GM19455 (cell line): ENCODE results near the gene MUC2.
"Not testable (repeated sequence)": the region's sequence is repeated elsewhere in the genome, so short reads cannot be mapped to it uniquely, and the experiment has no call there.

Source experiments
- ATAC-seq: cut with Tn5 transposase; IDR thresholded peaks from one replicate; pipeline ENCODE4 v1.9.1; 2021; ENCODE audit not compliant: unreplicated experiment

Gene MUC2

GRCh38 chr11:1102996-1103395 is 28.3 kb downstream of the MUC2 start:
- ATAC-seq = no peak

GRCh38 chr11:1103401-1104360 is 29.0 kb downstream of the MUC2 start:
- ATAC-seq = no peak

GRCh38 chr11:1104411-1105182 is 29.9 kb downstream of the MUC2 start:
- no peak for ATAC-seq

GRCh38 chr11:1105183-1105565 is 30.5 kb downstream of the MUC2 start:
- no peak for ATAC-seq

- ATAC-seq = no peak
These were observed 31.7 kb downstream of the MUC2 start for GRCh38 chr11:1106387-1106786.

- no peak for ATAC-seq
These were observed 32.9 kb downstream of the MUC2 start for GRCh38 chr11:1107316-1108245.

- no peak for ATAC-seq
These were observed 33.7 kb downstream of the MUC2 start for GRCh38 chr11:1108246-1108900.

- no peak for ATAC-seq
These were observed 34.6 kb downstream of the MUC2 start for GRCh38 chr11:1109101-1109917.

- ATAC-seq = no peak
These were observed 35.4 kb downstream of the MUC2 start for GRCh38 chr11:1109918-1110705.

- no peak for ATAC-seq
These were observed 37.0 kb downstream of the MUC2 start for GRCh38 chr11:1111545-1112212.

GRCh38 chr11:1112351-1113191 is 37.9 kb downstream of the MUC2 start:
- no peak for ATAC-seq

GRCh38 chr11:1113405-1114201 is 38.9 kb downstream of the MUC2 start:
- ATAC-seq = no peak

GRCh38 chr11:1115292-1115691 is 40.6 kb downstream of the MUC2 start:
- ATAC-seq = not testable (repeated sequence)

- ATAC-seq = no peak
These were observed 41.4 kb downstream of the MUC2 start for GRCh38 chr11:1116104-1116503.

- no peak for ATAC-seq
These were observed 42.2 kb downstream of the MUC2 start for GRCh38 chr11:1116666-1117390.

GRCh38 chr11:1117992-1118391 is 43.3 kb downstream of the MUC2 start:
- no peak for ATAC-seq
